Suprapubic skin (tissue), 3 donors: ENCODE results near the gene EPHB6.

ENCODE experiments used
- EP300 ChIP-seq: sonication (generic); formaldehyde crosslinking; IDR thresholded peaks from one replicate; pipeline ENCODE4 v1.6.1; 2017; ENCODE audit warnings: antibody characterized with exemption
- TF ChIP-seq, protein P1 (sequence below), 2 donors: fragments of 200-600 bp in 1 of 2; fragments of 450-650 bp in 1 of 2; sonication (generic) in 1 of 2; IDR thresholded peaks; one replicate each; pipeline ENCODE4 v1.5.1; 2016 to 2019; ENCODE audit warnings: antibody characterized with exemption in 2 of 2, mild to moderate bottlenecking in 1 of 2, moderate library complexity in 1 of 2

DNA sequence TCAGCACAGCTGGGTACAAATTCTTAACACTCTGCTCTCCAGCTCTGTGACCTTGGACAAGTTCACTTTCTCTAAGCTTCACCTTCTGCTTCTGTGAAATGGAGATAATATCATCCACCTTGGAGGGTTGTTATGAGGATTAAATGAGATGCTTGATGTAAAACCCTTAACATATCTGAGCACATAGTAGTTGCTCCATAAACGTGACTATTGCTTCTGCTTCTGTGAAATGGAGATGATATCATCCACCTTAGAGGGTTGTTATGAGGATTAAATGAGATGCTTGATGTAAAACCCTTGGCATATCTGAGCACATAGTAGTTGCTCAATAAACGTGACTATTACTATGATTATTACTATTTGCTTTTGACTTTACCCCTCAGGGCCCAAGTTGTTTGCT lies 14.6 kb downstream of the EPHB6 start:
- TF ChIP-seq, protein P1, sequence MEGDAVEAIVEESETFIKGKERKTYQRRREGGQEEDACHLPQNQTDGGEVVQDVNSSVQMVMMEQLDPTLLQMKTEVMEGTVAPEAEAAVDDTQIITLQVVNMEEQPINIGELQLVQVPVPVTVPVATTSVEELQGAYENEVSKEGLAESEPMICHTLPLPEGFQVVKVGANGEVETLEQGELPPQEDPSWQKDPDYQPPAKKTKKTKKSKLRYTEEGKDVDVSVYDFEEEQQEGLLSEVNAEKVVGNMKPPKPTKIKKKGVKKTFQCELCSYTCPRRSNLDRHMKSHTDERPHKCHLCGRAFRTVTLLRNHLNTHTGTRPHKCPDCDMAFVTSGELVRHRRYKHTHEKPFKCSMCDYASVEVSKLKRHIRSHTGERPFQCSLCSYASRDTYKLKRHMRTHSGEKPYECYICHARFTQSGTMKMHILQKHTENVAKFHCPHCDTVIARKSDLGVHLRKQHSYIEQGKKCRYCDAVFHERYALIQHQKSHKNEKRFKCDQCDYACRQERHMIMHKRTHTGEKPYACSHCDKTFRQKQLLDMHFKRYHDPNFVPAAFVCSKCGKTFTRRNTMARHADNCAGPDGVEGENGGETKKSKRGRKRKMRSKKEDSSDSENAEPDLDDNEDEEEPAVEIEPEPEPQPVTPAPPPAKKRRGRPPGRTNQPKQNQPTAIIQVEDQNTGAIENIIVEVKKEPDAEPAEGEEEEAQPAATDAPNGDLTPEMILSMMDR (IDR thresholded peaks at IDR 0.05) = no peak
- no peak for TF ChIP-seq EP300
